ENCODE data around the gene GALNT11.
"Not testable (repeated sequence)": the region's sequence is repeated elsewhere in the genome, so short reads cannot be mapped to it uniquely, and the experiment has no call there.

The GALNT11 gene

GRCh38 chr7:152076940-152077933, 51.8 kb downstream of the GALNT11 start:
- H3K4me3 ChIP-seq (ENCODE audit: low read depth, low read length): no peak overlapping the region
- TF ChIP-seq, protein P1, sequence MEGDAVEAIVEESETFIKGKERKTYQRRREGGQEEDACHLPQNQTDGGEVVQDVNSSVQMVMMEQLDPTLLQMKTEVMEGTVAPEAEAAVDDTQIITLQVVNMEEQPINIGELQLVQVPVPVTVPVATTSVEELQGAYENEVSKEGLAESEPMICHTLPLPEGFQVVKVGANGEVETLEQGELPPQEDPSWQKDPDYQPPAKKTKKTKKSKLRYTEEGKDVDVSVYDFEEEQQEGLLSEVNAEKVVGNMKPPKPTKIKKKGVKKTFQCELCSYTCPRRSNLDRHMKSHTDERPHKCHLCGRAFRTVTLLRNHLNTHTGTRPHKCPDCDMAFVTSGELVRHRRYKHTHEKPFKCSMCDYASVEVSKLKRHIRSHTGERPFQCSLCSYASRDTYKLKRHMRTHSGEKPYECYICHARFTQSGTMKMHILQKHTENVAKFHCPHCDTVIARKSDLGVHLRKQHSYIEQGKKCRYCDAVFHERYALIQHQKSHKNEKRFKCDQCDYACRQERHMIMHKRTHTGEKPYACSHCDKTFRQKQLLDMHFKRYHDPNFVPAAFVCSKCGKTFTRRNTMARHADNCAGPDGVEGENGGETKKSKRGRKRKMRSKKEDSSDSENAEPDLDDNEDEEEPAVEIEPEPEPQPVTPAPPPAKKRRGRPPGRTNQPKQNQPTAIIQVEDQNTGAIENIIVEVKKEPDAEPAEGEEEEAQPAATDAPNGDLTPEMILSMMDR (IDR thresholded peaks at IDR 0.05; ENCODE audit: low read depth, low read length): no peak

- H3K4me3 ChIP-seq (ENCODE audit: low read depth, low read length): no peak overlapping the region
- TF ChIP-seq, protein P1 (IDR thresholded peaks at IDR 0.05; ENCODE audit: low read depth, low read length): no peak
Observed at GRCh38 chr7:152078025-152078424, 52.6 kb downstream of the GALNT11 start.

DNA sequence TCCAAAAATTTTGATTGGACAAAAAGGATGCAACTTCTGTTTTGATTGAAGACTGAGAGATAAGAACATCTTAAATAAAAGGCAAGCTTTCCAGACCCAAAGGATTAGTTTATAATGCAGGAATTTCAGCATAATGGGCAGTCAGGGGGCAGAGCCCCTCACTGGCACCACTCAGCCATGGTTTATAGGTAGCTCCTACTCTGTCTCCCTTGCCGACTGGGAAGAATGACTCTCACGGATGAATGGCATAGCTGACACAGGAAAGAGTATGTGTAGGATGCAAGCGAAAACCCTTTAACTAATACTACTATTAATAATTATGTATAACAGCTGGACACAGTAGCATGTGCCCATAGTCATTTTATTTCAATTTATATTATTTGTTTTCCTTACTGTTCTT, 53.3 kb downstream of the GALNT11 start:
- TF ChIP-seq, protein P1 (IDR thresholded peaks at IDR 0.05; ENCODE audit: low read depth, low read length): no peak
- no peak overlapping the region for H3K4me3 ChIP-seq (ENCODE audit: low read depth, low read length)

DNA sequence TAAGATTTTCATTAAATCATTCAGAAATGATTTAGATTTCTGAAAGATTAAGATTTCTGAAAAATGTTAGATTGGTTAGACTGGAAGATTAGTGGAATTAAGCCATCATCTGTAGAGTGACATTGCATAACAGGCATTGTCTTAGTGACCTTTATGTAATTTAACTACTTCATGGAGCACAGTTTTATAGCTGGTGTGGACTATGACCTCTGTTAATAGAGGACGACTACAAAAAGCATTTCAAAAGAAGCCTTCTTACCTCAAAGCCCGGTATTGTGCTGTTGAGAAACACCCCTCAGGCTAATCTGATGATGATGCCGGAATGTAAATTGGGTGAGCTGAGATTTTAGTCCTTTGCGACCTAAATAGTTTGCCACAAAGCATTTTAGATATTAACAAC, 55.6 kb downstream of the GALNT11 start:
- TF ChIP-seq, protein P1 (IDR thresholded peaks at IDR 0.05; ENCODE audit: low read depth, low read length): no peak

GRCh38 chr7:152082073-152082721, 56.7 kb downstream of the GALNT11 start:
- H3K4me3 ChIP-seq (ENCODE audit: low read depth, low read length): not testable (repeated sequence)

More for the DNA sequence above, 55.6 kb downstream of the GALNT11 start:
- no peak overlapping the region for H3K4me3 ChIP-seq (ENCODE audit: low read depth, low read length)

DNA sequence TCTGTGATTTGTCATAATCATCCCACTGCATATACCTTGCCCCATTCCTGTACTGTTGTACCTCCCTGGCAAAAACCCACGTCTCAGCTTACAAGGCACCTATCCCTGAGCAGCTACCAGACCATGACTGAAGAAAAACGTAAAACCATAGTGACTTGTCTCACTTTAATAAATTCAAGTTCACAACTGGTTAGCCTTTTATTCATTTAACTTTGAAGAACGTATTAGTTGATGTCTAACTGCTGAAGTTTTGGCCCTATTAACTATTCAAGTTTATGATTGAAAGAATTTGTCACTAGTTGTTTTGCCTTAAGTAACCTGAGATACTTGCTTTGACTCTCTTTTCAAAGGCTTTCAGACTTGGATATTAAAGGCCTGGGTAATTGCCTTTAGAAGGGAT, 59.7 kb downstream of the GALNT11 start:
- TF ChIP-seq, protein P1 (IDR thresholded peaks at IDR 0.05; ENCODE audit: low read depth, low read length): no peak
- H3K4me3 ChIP-seq (ENCODE audit: low read depth, low read length): no peak overlapping the region

- H3K4me3 ChIP-seq (ENCODE audit: low read depth, low read length): no peak overlapping the region
- TF ChIP-seq, protein P1 (IDR thresholded peaks at IDR 0.05; ENCODE audit: low read depth, low read length): no peak
Observed at GRCh38 chr7:152086513-152086912, 61.0 kb downstream of the GALNT11 start.

All from WI38 (cell line).